ENCODE measurements around the gene ENTR1. TPM values are rescaled to one million over a fixed set of nuclear protein-coding genes. Genes with fewer than 3 reads are reported as not detected.

The ENTR1 gene, protein sequence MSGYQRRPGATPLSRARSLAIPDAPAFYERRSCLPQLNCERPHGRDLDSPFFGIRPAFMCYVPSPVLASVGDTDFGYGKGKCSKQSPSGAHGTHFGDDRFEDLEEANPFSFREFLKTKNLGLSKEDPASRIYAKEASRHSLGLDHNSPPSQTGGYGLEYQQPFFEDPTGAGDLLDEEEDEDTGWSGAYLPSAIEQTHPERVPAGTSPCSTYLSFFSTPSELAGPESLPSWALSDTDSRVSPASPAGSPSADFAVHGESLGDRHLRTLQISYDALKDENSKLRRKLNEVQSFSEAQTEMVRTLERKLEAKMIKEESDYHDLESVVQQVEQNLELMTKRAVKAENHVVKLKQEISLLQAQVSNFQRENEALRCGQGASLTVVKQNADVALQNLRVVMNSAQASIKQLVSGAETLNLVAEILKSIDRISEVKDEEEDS
- 49.4 and 77.9 TPM in 2 replicates for total RNA-seq (ENCODE audit: low replicate concordance)
- long read RNA-seq, partial matches to known transcripts: 1 of 2 reads
- long read RNA-seq, other reads (novel, unspliced or antisense): 0 of 2 reads

DNA sequence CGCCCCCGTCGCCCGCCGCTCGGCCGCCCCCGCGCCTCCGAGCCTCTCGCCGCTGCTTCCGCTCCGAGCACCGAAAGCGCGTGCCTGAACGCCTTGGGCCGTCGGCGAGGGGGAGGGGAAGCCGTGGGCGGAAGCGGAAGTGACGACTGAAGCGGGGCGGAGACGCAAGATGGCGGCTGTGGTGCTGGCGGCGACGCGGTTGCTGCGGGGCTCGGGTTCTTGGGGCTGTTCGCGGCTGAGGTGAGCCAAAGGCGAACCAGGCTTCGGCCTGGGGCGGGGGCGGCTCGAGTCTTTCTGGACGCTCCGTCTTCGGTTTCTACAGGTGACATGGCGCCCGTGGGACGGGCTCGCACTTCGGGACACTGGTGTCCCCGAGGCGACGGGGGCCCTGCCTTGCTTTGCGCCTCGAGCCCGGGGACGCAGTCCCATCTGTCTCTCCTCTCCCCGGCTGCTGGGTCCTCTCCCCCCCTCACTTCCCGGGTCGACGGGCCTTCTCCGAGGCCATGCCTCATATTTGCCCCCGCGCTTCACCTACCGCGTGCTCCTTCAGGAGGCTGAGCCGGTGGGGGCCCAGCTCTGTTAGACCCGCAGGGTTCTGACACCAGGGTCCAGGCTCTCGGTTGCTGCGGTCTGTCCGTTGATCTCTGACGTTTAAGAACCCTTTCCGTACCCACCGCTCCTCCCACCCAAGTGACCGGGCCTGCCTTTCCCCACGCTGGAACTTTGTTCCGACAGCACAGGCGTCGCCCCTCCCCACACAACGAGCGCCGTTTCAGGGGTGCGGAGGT, at the start of gene ENTR1, which contains the start of gene PMPCA:
Gene ENTR1, minus strand, starts transcription at position 115 of the 788 bp plus-strand sequence. CDS start 217 bp downstream, outside the sequence.
Gene PMPCA, plus strand, starts transcription at position 159 of the 788 bp plus-strand sequence. Its CDS starts 11 bp downstream, at position 170.
- Mint-ChIP-seq H3K4me1 (ENCODE audit: unreplicated experiment) (peaks cover 19% of the 10 kb centered on the region), H3K36me3 (peaks cover 3% of the 10 kb centered on the region), H3K4me3 (peak within 1 kb of the TSS; percentile 94), H3K27me3 (no peaks in the 10 kb centered on the region), H3K9me3 (no peaks in the 10 kb centered on the region), H3K27ac (peak within 1 kb of the TSS; percentile 92)
- peak; percentile 93 for DNase-seq (ENCODE audit: extremely low spot score, unreplicated experiment)
- TF ChIP-seq, protein P1, sequence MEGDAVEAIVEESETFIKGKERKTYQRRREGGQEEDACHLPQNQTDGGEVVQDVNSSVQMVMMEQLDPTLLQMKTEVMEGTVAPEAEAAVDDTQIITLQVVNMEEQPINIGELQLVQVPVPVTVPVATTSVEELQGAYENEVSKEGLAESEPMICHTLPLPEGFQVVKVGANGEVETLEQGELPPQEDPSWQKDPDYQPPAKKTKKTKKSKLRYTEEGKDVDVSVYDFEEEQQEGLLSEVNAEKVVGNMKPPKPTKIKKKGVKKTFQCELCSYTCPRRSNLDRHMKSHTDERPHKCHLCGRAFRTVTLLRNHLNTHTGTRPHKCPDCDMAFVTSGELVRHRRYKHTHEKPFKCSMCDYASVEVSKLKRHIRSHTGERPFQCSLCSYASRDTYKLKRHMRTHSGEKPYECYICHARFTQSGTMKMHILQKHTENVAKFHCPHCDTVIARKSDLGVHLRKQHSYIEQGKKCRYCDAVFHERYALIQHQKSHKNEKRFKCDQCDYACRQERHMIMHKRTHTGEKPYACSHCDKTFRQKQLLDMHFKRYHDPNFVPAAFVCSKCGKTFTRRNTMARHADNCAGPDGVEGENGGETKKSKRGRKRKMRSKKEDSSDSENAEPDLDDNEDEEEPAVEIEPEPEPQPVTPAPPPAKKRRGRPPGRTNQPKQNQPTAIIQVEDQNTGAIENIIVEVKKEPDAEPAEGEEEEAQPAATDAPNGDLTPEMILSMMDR (conservative IDR thresholded peaks at IDR 0.05): no peak

DNA sequence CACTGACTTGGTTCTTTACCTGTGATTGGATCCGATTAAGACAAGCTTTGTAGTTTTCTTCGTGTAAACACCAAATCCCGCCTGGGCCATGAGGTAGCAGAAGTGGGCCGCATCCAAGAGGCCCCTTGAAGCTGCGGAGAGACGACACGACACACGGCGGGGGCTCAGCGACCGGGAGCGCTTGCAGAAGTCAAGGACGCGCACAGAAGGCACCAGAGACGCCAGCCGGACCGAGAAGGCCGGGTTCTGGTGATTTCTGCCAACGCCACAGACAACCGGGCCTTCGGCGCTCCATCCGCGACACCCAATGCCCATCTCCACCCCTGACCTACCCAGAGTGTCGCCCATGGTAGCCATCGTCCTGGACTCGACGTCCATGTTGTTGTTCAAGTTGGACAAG, 49.0 kb upstream of the ENTR1 start:
- H3K27ac Mint-ChIP-seq: no peak overlapping the region
- TF ChIP-seq, protein P1 (conservative IDR thresholded peaks at IDR 0.05): no peak
- no peaks in the 10 kb centered on the region for H3K4me1 Mint-ChIP-seq (ENCODE audit: unreplicated experiment)
- peaks cover 10% of the 10 kb centered on the region for H3K36me3 Mint-ChIP-seq
- DNase-seq (ENCODE audit: extremely low spot score, unreplicated experiment): no peak
- H3K9me3 Mint-ChIP-seq: no peaks in the 10 kb centered on the region
- no peak overlapping the region for H3K4me3 Mint-ChIP-seq
- no peaks in the 10 kb centered on the region for H3K27me3 Mint-ChIP-seq

DNA sequence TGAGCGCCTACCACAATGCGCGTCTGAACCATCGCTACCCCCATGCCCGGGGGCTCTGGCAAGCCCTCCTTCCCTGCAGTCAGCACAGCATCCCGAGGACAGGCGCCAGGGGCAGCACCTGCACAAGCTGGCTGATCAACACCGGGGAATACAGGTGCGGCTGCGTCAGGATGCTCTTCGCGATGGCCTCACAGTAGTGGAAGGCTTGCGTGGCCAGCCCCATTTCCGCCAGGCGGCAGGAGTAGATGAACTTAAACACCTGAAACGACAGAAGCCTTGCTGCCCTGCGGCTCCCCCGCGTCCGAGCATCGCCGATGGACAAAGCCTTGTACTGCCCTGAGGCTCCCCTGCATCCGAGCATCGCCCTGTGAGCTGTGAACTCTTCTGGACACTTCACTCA, 46.9 kb upstream of the ENTR1 start:
- Mint-ChIP-seq H3K4me3 (no peak overlapping the region), H3K9me3 (no peaks in the 10 kb centered on the region), H3K27me3 (no peaks in the 10 kb centered on the region), H3K4me1 (ENCODE audit: unreplicated experiment) (no peaks in the 10 kb centered on the region), H3K27ac (no peak overlapping the region), H3K36me3 (peaks cover 6% of the 10 kb centered on the region)
- DNase-seq (ENCODE audit: extremely low spot score, unreplicated experiment): no peak
- TF ChIP-seq, protein P1 (conservative IDR thresholded peaks at IDR 0.05): no peak

DNA sequence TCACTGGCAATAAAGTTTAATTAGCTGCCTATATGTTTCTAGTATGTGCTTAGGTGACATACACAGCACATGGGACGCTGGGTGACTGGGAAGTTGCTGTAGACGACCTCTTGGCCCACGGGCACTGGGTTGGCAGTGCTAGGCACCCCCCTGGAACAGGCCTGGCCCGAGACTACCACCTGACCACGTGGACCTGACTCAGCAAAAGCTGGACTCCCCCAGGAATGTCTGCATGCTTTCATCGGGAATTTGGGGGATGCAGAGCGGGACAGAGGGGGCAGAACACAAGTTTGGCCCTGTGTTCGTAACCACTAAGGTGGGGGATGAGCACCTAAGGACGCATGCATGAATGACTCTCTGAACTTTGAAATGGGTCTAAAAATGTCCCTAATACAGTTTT, 45.8 kb upstream of the ENTR1 start:
- peaks cover 6% of the 10 kb centered on the region for H3K36me3 Mint-ChIP-seq
- H3K27me3 Mint-ChIP-seq: no peaks in the 10 kb centered on the region
- no peaks in the 10 kb centered on the region for H3K9me3 Mint-ChIP-seq
- H3K4me3 Mint-ChIP-seq: no peak overlapping the region
- no peaks in the 10 kb centered on the region for H3K4me1 Mint-ChIP-seq (ENCODE audit: unreplicated experiment)
- TF ChIP-seq, protein P1 (conservative IDR thresholded peaks at IDR 0.05): no peak
- no peak for DNase-seq (ENCODE audit: extremely low spot score, unreplicated experiment)
- H3K27ac Mint-ChIP-seq: no peak overlapping the region

DNA sequence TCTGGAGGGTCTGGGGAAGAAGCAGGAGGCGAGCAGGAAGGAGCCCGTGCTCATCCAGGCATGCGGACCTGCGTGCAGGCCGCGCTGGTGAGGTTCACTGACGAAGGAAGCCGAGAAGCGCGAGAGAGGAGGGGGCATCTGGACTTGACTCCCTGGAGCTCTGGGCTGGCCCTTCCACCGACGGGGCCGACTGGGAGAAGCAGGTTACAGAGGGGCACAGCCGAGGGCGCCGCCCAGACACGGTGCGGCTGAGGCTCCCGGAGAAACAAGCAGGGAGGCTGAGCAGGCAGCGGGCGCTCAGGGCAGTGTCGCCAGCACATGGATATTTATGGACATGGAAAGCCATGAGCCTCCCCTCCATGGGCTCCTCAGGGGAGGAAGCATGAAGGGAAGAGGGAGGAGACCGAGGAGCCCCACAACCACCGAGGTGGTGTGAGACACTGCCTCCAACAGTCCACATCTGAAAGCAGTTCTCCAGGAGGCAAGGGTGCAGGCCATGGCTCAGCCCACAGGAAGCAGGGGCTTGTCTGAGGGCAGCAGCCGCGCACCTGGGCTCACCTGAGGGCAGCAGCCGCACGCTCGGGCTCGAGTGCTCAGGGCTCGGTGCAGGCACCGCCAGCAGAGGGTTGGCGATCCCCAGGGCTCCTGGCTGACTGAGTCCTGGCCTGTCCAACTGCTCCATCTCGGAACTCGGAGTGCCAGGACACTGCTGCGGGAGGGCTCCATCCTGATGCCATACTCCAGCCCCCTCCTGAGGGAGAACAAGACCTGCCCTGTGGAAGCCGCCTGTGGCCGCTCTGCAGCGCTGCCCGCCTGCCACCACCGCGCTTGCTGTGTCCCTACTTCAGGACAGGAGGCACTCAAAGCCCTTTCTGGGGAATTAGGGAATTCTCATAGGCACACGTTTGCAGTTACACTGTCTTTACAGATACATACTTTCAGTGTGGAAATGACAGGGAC, 44.9 kb upstream of the ENTR1 start:
- no peak for DNase-seq (ENCODE audit: extremely low spot score, unreplicated experiment)
- TF ChIP-seq, protein P1 (conservative IDR thresholded peaks at IDR 0.05): no peak
- Mint-ChIP-seq H3K4me1 (ENCODE audit: unreplicated experiment) (no peaks in the 10 kb centered on the region), H3K27me3 (no peaks in the 10 kb centered on the region), H3K36me3 (peaks cover 8% of the 10 kb centered on the region), H3K4me3 (no peak overlapping the region), H3K9me3 (no peaks in the 10 kb centered on the region), H3K27ac (no peak overlapping the region)

All from type B pancreatic cell (in vitro differentiated cells).